22Rv1 (cell line): Measurements from ENCODE around the gene C20orf204.
"Not testable (repeated sequence)": the region's sequence is repeated elsewhere in the genome, so short reads cannot be mapped to it uniquely, and the experiment has no call there.

Experiments used
- H3K27ac ChIP-seq: fragments of 450-650 bp; 2 replicates; pipeline ENCODE4 v1.5.1; 2017
- CTCF ChIP-seq: fragments of 450-650 bp; IDR thresholded peaks from 2 replicates; pipeline ENCODE4 v1.5.1; 2017; ENCODE audit warnings: mild to moderate bottlenecking
- ZFX ChIP-seq: fragments of 450-650 bp; IDR thresholded peaks from 2 replicates; pipeline ENCODE4 v1.6.1; 2017; ENCODE audit warnings: antibody characterized with exemption, borderline replicate concordance

C20orf204 gene

GRCh38 chr20:64009811-64010387 is 26.1 kb upstream of the C20orf204 start:
- TF ChIP-seq ZFX (no peak), CTCF (no peak)
- H3K27ac ChIP-seq, result no peak overlapping the region

- TF ChIP-seq ZFX (no peak), CTCF (no peak)
- no peak overlapping the region for H3K27ac ChIP-seq
These were observed 25.2 kb upstream of the C20orf204 start for GRCh38 chr20:64010711-64011237.

GRCh38 chr20:64011366-64011779 is 24.6 kb upstream of the C20orf204 start:
- no peak overlapping the region for H3K27ac ChIP-seq
- TF ChIP-seq ZFX (no peak), CTCF (no peak)

GRCh38 chr20:64012385-64013154 is 23.4 kb upstream of the C20orf204 start:
- H3K27ac ChIP-seq, result not testable (repeated sequence)

GRCh38 chr20:64015635-64016034 is 20.3 kb upstream of the C20orf204 start:
- TF ChIP-seq CTCF, result no peak
- no peak overlapping the region for H3K27ac ChIP-seq

GRCh38 chr20:64021124-64021975 is 14.6 kb upstream of the C20orf204 start:
- no peak overlapping the region for H3K27ac ChIP-seq
- TF ChIP-seq CTCF (no peak), ZFX (no peak)

GRCh38 chr20:64022671-64023360 is 13.2 kb upstream of the C20orf204 start:
- TF ChIP-seq ZFX (no peak), CTCF (no peak)
- no peak overlapping the region for H3K27ac ChIP-seq
